Measurements from ENCODE around the gene RNU6-8. TPM values are rescaled to one million over a fixed set of nuclear protein-coding genes. Genes with fewer than 3 reads are reported as not detected.

Gene RNU6-8
- total RNA-seq (2022; extraction: Qiagen RNA extraction; ENCODE audit: low read depth) = not detected in 5 replicates

GRCh38 chr14:32202998-32203882 lies at the start of gene RNU6-8:
Gene RNU6-8, minus strand, starts transcription at chr14:32203269.

GRCh38 chr14:32201816-32202490 lies 1.1 kb downstream of the RNU6-8 start, which contains the start of gene RNU6-7:
Gene RNU6-7, plus strand, starts transcription at chr14:32202045.

Other genes with a start within 250 kb of the RNU6-8 start
- 51.6 to 78.7 TPM (median 61.7 TPM) in 5 replicates for gene ARHGAP5, start 126.0 kb downstream of the RNU6-8 start, total RNA-seq (2022; extraction: Qiagen RNA extraction; ENCODE audit: low read depth)
- gene RNU6-7, start 1.2 kb downstream of the RNU6-8 start, total RNA-seq (2022; extraction: Qiagen RNA extraction; ENCODE audit: low read depth) = not detected in 5 replicates
- gene AKAP6, start 126.0 kb upstream of the RNU6-8 start, total RNA-seq (2022; extraction: Qiagen RNA extraction; ENCODE audit: low read depth) = 0.39 to 0.72 TPM (median 0.45 TPM) in 5 replicates